Measurements from ENCODE around the gene ATP13A5.

The ATP13A5 gene

GRCh38 chr3:193367868-193368267 lies 10.7 kb downstream of the ATP13A5 start:
- Histone ChIP-seq H3K9ac (ENCODE audit: low read length) (no peak overlapping the region), H4K20me1 (ENCODE audit: insufficient read depth, low read length) (no peaks in the 10 kb centered on the region), H3K79me2 (ENCODE audit: low read length) (no peaks in the 10 kb centered on the region), H3K4me2 (ENCODE audit: low read length) (no peak overlapping the region), H3K27ac (ENCODE audit: low read length) (no peak overlapping the region), H3K27me3 (ENCODE audit: low read depth, low read length) (no peaks in the 10 kb centered on the region), H3K36me3 (replicated peaks; ENCODE audit: low read depth, low read length) (no peaks in the 10 kb centered on the region), H3K9me3 (ENCODE audit: insufficient read depth, low read length) (no peaks in the 10 kb centered on the region), H3K4me3 (ENCODE audit: low read length) (no peak overlapping the region), H3K4me1 (ENCODE audit: low read length) (peaks cover 26% of the 10 kb centered on the region), H2AFZ (ENCODE audit: low read depth, low read length) (no peak overlapping the region)
- TF ChIP-seq EZH2phosphoT487 (IDR thresholded peaks at IDR 0.05; ENCODE audit: low read depth) (no peak), CTCF (IDR thresholded peaks at IDR 0.05; ENCODE audit: low read depth, low read length) (no peak)

- Histone ChIP-seq H3K79me2 (ENCODE audit: low read length) (no peaks in the 10 kb centered on the region), H3K4me3 (ENCODE audit: low read length) (no peak overlapping the region), H3K9ac (ENCODE audit: low read length) (no peak overlapping the region), H3K4me1 (ENCODE audit: low read length) (no peaks in the 10 kb centered on the region), H3K27me3 (ENCODE audit: low read depth, low read length) (peaks cover 5% of the 10 kb centered on the region; the same call in 1 of the 2 replicates), H3K36me3 (replicated peaks; ENCODE audit: low read depth, low read length) (no peaks in the 10 kb centered on the region), H3K4me2 (ENCODE audit: low read length) (no peak overlapping the region), H3K9me3 (ENCODE audit: insufficient read depth, low read length) (no peaks in the 10 kb centered on the region), H4K20me1 (ENCODE audit: insufficient read depth, low read length) (no peaks in the 10 kb centered on the region), H3K27ac (ENCODE audit: low read length) (no peak overlapping the region), H2AFZ (ENCODE audit: low read depth, low read length) (no peak overlapping the region)
- TF ChIP-seq EZH2phosphoT487 (IDR thresholded peaks at IDR 0.05; ENCODE audit: low read depth), result no peak
- no peak for TF ChIP-seq CTCF (IDR thresholded peaks at IDR 0.05; ENCODE audit: low read depth, low read length)
Measured at GRCh38 chr3:193357291-193357690, 21.3 kb downstream of the ATP13A5 start.

- Histone ChIP-seq H3K27me3 (ENCODE audit: low read depth, low read length) (no peaks in the 10 kb centered on the region), H3K4me1 (ENCODE audit: low read length) (no peaks in the 10 kb centered on the region), H3K36me3 (replicated peaks; ENCODE audit: low read depth, low read length) (no peaks in the 10 kb centered on the region), H3K4me3 (ENCODE audit: low read length) (no peak overlapping the region), H3K79me2 (ENCODE audit: low read length) (no peaks in the 10 kb centered on the region), H3K9ac (ENCODE audit: low read length) (no peak overlapping the region), H3K27ac (ENCODE audit: low read length) (no peak overlapping the region), H4K20me1 (ENCODE audit: insufficient read depth, low read length) (no peaks in the 10 kb centered on the region), H3K9me3 (ENCODE audit: insufficient read depth, low read length) (no peaks in the 10 kb centered on the region), H3K4me2 (ENCODE audit: low read length) (no peak overlapping the region), H2AFZ (ENCODE audit: low read depth, low read length) (no peak overlapping the region)
- TF ChIP-seq EZH2phosphoT487 (IDR thresholded peaks at IDR 0.05; ENCODE audit: low read depth) (no peak), CTCF (IDR thresholded peaks at IDR 0.05; ENCODE audit: low read depth, low read length) (no peak)
Measured at GRCh38 chr3:193354423-193354822, 24.1 kb downstream of the ATP13A5 start.

GRCh38 chr3:193350744-193351143 lies 27.8 kb downstream of the ATP13A5 start:
- no peaks in the 10 kb centered on the region for H3K27me3 ChIP-seq (ENCODE audit: low read depth, low read length)

More at GRCh38 chr3:193350744-193351143, 27.8 kb downstream of the ATP13A5 start:
- no peaks in the 10 kb centered on the region for H4K20me1 ChIP-seq (ENCODE audit: insufficient read depth, low read length)
- H3K79me2 ChIP-seq (ENCODE audit: low read length), result no peaks in the 10 kb centered on the region
- TF ChIP-seq CTCF (IDR thresholded peaks at IDR 0.05; ENCODE audit: low read depth, low read length) (no peak), EZH2phosphoT487 (IDR thresholded peaks at IDR 0.05; ENCODE audit: low read depth) (no peak)
- H3K4me3 ChIP-seq (ENCODE audit: low read length), result no peak overlapping the region
- no peak overlapping the region for H3K4me2 ChIP-seq (ENCODE audit: low read length)
- H3K36me3 ChIP-seq (replicated peaks; ENCODE audit: low read depth, low read length), result no peaks in the 10 kb centered on the region
- H3K27ac ChIP-seq (ENCODE audit: low read length), result no peak overlapping the region
- no peaks in the 10 kb centered on the region for H3K9me3 ChIP-seq (ENCODE audit: insufficient read depth, low read length)
- no peaks in the 10 kb centered on the region for H3K4me1 ChIP-seq (ENCODE audit: low read length)
- no peak overlapping the region for H3K9ac ChIP-seq (ENCODE audit: low read length)
- no peak overlapping the region for H2AFZ ChIP-seq (ENCODE audit: low read depth, low read length)
